EL (cell line): ENCODE data around the gene BEST4.
"Not testable (repeated sequence)": the region's sequence is repeated elsewhere in the genome, so short reads cannot be mapped to it uniquely, and the experiment has no call there.

Source experiments
- DNase-seq: peaks from one replicate; pipeline ENCODE4 v3.0.0-alpha.2; 2016

The BEST4 gene

GRCh38 chr1:44776730-44777068, 11.3 kb downstream of the BEST4 start:
- DNase-seq = no peak

- DNase-seq = no peak
These were observed 11.8 kb downstream of the BEST4 start for GRCh38 chr1:44775930-44776729.

- peak; percentile 94 for DNase-seq
These were observed 12.7 kb downstream of the BEST4 start, which contains the start of gene RPS8 for GRCh38 chr1:44775078-44775929. TSS of gene RPS8 (plus strand) at chr1:44775540. CDS start at chr1:44775597, 57 bp downstream.

GRCh38 chr1:44766421-44766820, 21.5 kb downstream of the BEST4 start:
- not testable (repeated sequence) for DNase-seq

GRCh38 chr1:44760876-44761275, 27.1 kb downstream of the BEST4 start:
- no peak for DNase-seq

- DNase-seq = no peak
These were observed 28.9 kb downstream of the BEST4 start for GRCh38 chr1:44759077-44759476.

- DNase-seq = no peak
These were observed 30.6 kb downstream of the BEST4 start for GRCh38 chr1:44757420-44757819.

GRCh38 chr1:44747878-44748277, 40.1 kb downstream of the BEST4 start:
- DNase-seq = no peak

GRCh38 chr1:44743211-44743610, 44.8 kb downstream of the BEST4 start:
- DNase-seq = peak; percentile 27

GRCh38 chr1:44740179-44740617, 47.8 kb downstream of the BEST4 start:
- DNase-seq = no peak

- DNase-seq = peak; percentile 98
These were observed 48.4 kb downstream of the BEST4 start, which contains the start of gene KIF2C for GRCh38 chr1:44739307-44740178. TSS of gene KIF2C (plus strand) at chr1:44739837. CDS start at chr1:44739933, 96 bp downstream.

- not testable (repeated sequence) for DNase-seq
These were observed 49.0 kb downstream of the BEST4 start for GRCh38 chr1:44738953-44739306.

- DNase-seq = no peak
These were observed 52.0 kb downstream of the BEST4 start for GRCh38 chr1:44735992-44736391.

- DNase-seq = no peak
These were observed 54.2 kb downstream of the BEST4 start for GRCh38 chr1:44733784-44734183.
